Sigmoid colon (tissue), 7 donors: Measurements from ENCODE around the gene FAM181B. TPM values are rescaled to one million over a fixed set of nuclear protein-coding genes. Genes with fewer than 3 reads are reported as not detected.
A peak's percentile ranks its signal among the peaks of the same experiment; 100 is the strongest.
"Not testable (repeated sequence)": the region's sequence is repeated elsewhere in the genome, so short reads cannot be mapped to it uniquely, and the experiment has no call there.

Experiments
- DNase-seq: peaks from one replicate; pipeline ENCODE4 v3.0.0-alpha.2; 2019
- H3K27ac ChIP-seq, 4 donors: fragments of 200-600 bp; sonication (generic); one replicate each; pipeline ENCODE4 v1.5.1; 2016 to 2019; ENCODE audit warnings: mild to moderate bottlenecking in 1 of 4
- H3K27me3 ChIP-seq, 3 donors: fragments of 200-600 bp; sonication (generic); one replicate each; pipeline ENCODE4 v1.5.1; 2019; ENCODE audit warnings: mild to moderate bottlenecking in 1 of 3
- H3K36me3 ChIP-seq, 4 donors: fragments of 200-600 bp; sonication (generic); one replicate each; pipeline ENCODE4 v1.5.1; 2016 to 2019
- H3K4me1 ChIP-seq, 4 donors: fragments of 200-600 bp; sonication (generic); one replicate each; pipeline ENCODE4 v1.5.1; 2017 to 2019
- H3K4me3 ChIP-seq, 4 donors: fragments of 200-600 bp; sonication (generic); one replicate each; pipeline ENCODE4 v1.5.1; 2017 to 2019; ENCODE audit warnings: mild to moderate bottlenecking in 2 of 4, moderate library complexity in 1 of 4
- H3K9me3 ChIP-seq, 4 donors: fragments of 200-600 bp in 3 of 4; sonication (generic) in 3 of 4; one replicate each; pipeline versions ENCODE4 v1.5.1 to v1.6.1; 2013 to 2019
- CTCF ChIP-seq, 4 experiments: fragments of 450-650 bp in 3 of 4; fragments of 200-600 bp in 1 of 4; IDR thresholded peaks; one replicate each; pipeline ENCODE4 v1.5.1; 2016 to 2019; ENCODE audit warnings: antibody characterized with exemption in 4 of 4, mild to moderate bottlenecking in 3 of 4, moderate library complexity in 2 of 4
- EP300 ChIP-seq, 4 donors: sonication (generic); formaldehyde crosslinking; IDR thresholded peaks; one replicate each; pipeline ENCODE4 v1.6.1; 2017; ENCODE audit warnings: antibody characterized with exemption in 4 of 4
- POLR2A ChIP-seq, 2 donors: fragments of 450-650 bp; IDR thresholded peaks; one replicate each; pipeline ENCODE4 v1.6.1; 2016; ENCODE audit warnings: antibody characterized with exemption in 2 of 2, mild to moderate bottlenecking in 2 of 2, moderate library complexity in 2 of 2
- POLR2AphosphoS5 ChIP-seq, 4 donors: sonication (generic); formaldehyde crosslinking; IDR thresholded peaks; one replicate each; pipeline ENCODE4 v1.6.1; 2017; ENCODE audit warnings: antibody characterized with exemption in 4 of 4
- WGBS, 2 donors: extraction: QIAGEN DNeasy Blood & Tissue Kit; methylation state at CpG; one replicate each; pipeline ENCODE4 v1.1.7; 2013; 5-methylcytosine and 5-hydroxymethylcytosine counted together
- intact Hi-C: fragments of 100-400 bp; cut with DNase I; formaldehyde crosslinking; loops from one replicate; pipeline ENCODE4 v1.15.1; 2023
- polyA plus RNA-seq, 3 donors: library from polyadenylated mRNA; stranded (reverse); fragments of 200-250 nt; gene quantifications; one replicate each; pipeline ENCODE4 v1.2.3, GENCODE V29; 2013
- total RNA-seq, 4 donors: library from RNA; depleted of rRNA; stranded (reverse); fragments of >200 nt; gene quantifications; one replicate each; pipeline ENCODE4 v1.1.0, GENCODE V29; 2016
- donor health status: healthy with polysubstance abuse.
- donor health status: Bipolar disorder and iron deficiency.
- donor health status: healthy.

The FAM181B gene
- total and polyA plus RNA-seq, 7 donors: under 0.01 to 1.4 (median 0.83) TPM

GRCh38 chr11:82701847-82702520 lies 31.7 kb downstream of the FAM181B start:
- intact Hi-C loops: no loop called here
- Histone ChIP-seq H3K4me1 (no peaks in the 10 kb centered on the region), H3K27ac (no peak overlapping the region), H3K9me3 (no peaks in the 10 kb centered on the region), H3K4me3 (no peak overlapping the region), H3K27me3 (no peaks in the 10 kb centered on the region), H3K36me3 (no peaks in the 10 kb centered on the region)
- WGBS, 2 donors: 49 to 52% methylated on average over 7 of the region's 7 CpGs
- TF ChIP-seq POLR2AphosphoS5 (IDR thresholded peaks at IDR 0.05) (no peak), CTCF (IDR thresholded peaks at IDR 0.05) (peak in 3 of 4 experiments; percentile 14 to 44 (median 33))
- no peak for DNase-seq

GRCh38 chr11:82698576-82699352 lies 34.9 kb downstream of the FAM181B start:
- DNase-seq: no peak
- H3K4me1 ChIP-seq: no peaks in the 10 kb centered on the region
- no peaks in the 10 kb centered on the region for H3K27me3 ChIP-seq
- no peak overlapping the region for H3K4me3 ChIP-seq
- TF ChIP-seq POLR2AphosphoS5 (IDR thresholded peaks at IDR 0.05) (no peak), CTCF (IDR thresholded peaks at IDR 0.05) (no peak), EP300 (IDR thresholded peaks at IDR 0.05) (no peak), POLR2A (IDR thresholded peaks at IDR 0.05) (no peak)
- no peak overlapping the region for H3K27ac ChIP-seq
- H3K36me3 ChIP-seq: no peaks in the 10 kb centered on the region
- H3K9me3 ChIP-seq: no peaks in the 10 kb centered on the region
- WGBS, 2 donors: 65 to 66% methylated on average over 6 of the region's 6 CpGs
- intact Hi-C loops: no loop called here

GRCh38 chr11:82692981-82693380 lies 40.7 kb downstream of the FAM181B start:
- no peak for TF ChIP-seq EP300 (IDR thresholded peaks at IDR 0.05)
- no peak for TF ChIP-seq CTCF (IDR thresholded peaks at IDR 0.05)
- no peak for TF ChIP-seq POLR2A (IDR thresholded peaks at IDR 0.05)
- no peak for TF ChIP-seq POLR2AphosphoS5 (IDR thresholded peaks at IDR 0.05)
- Histone ChIP-seq H3K27me3 (no peaks in the 10 kb centered on the region), H3K27ac (no peak overlapping the region), H3K4me1 (no peaks in the 10 kb centered on the region), H3K4me3 (no peak overlapping the region), H3K9me3 (no peaks in the 10 kb centered on the region), H3K36me3 (no peaks in the 10 kb centered on the region)
- no peak for DNase-seq
- intact Hi-C loops: no loop called here

- H3K27ac ChIP-seq, DNase-seq, H3K4me1 ChIP-seq, H3K36me3 ChIP-seq, H3K27me3 ChIP-seq, H3K9me3 ChIP-seq: not testable (repeated sequence)
- intact Hi-C loops: loop anchor here (10.0 kb wide), 1 partner anchor 1045 kb away; no protein-coding TSS in a partner anchor
- H3K4me3 ChIP-seq: peak overlapping the region in 1 of 4 donors; percentile 24
- WGBS, 2 donors: 94 to 97% methylated on average over 23 of the region's 23 CpGs
These were observed 44.3 kb downstream of the FAM181B start for GRCh38 chr11:82689347-82689746.

GRCh38 chr11:82686211-82686610 lies 47.5 kb downstream of the FAM181B start:
- Histone ChIP-seq H3K4me1 (no peaks in the 10 kb centered on the region), H3K36me3 (no peaks in the 10 kb centered on the region), H3K4me3 (no peak overlapping the region), H3K27me3 (no peaks in the 10 kb centered on the region), H3K27ac (no peak overlapping the region), H3K9me3 (no peaks in the 10 kb centered on the region)
- no peak for DNase-seq
- 57 to 67% methylated on average over 2 of the region's 2 CpGs for WGBS, 2 donors
- TF ChIP-seq CTCF (IDR thresholded peaks at IDR 0.05): no peak
- TF ChIP-seq POLR2A (IDR thresholded peaks at IDR 0.05): no peak
- no peak for TF ChIP-seq POLR2AphosphoS5 (IDR thresholded peaks at IDR 0.05)
- no peak for TF ChIP-seq EP300 (IDR thresholded peaks at IDR 0.05)
- intact Hi-C loops: loop anchor here (10.0 kb wide), 1 partner anchor 1041 kb away; no protein-coding TSS in a partner anchor
